GM18511 (cell line): ENCODE data around the gene GJB1.

Source experiments
- ATAC-seq: cut with Tn5 transposase; IDR thresholded peaks from one replicate; pipeline ENCODE4 v1.9.1; 2021; ENCODE audit warnings: mild to moderate bottlenecking, moderate library complexity; ENCODE audit not compliant: unreplicated experiment

Gene GJB1

DNA sequence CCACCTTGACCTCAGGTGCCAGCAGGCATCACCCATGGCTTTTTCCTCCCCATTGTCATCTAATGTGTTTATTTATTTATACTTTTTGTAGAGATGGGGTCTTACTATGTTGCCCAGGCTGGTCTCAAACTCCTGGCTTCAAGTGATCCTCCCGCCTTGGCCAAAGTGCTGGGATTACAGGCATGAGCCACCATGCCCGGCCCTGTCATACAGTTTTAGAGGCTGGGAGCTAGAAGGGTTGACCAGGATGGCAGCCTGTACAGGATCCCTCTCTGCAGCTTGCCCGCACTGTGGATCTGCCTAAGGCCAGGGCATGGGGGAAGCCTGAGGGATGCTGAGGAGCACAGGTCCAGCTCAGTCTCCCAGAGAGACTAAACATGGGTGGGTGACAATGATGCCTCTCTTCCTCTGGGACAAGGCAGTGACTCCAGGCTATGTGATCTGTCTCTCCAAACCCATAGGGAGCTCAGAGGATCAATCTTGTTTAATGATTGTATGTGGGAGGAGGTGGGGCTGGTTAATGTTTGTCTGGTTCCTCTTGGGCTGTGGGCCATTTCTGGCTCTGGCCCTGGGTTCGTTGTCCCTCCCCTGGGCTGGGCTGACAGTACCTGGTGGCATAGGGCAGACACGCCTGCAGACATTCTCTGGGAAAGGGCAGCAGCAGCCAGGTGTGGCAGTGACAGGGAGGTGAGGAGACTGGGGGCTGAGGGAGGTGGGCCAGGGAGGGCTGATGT is 8.3 kb upstream of the GJB1 start:
- ATAC-seq: no peak

DNA sequence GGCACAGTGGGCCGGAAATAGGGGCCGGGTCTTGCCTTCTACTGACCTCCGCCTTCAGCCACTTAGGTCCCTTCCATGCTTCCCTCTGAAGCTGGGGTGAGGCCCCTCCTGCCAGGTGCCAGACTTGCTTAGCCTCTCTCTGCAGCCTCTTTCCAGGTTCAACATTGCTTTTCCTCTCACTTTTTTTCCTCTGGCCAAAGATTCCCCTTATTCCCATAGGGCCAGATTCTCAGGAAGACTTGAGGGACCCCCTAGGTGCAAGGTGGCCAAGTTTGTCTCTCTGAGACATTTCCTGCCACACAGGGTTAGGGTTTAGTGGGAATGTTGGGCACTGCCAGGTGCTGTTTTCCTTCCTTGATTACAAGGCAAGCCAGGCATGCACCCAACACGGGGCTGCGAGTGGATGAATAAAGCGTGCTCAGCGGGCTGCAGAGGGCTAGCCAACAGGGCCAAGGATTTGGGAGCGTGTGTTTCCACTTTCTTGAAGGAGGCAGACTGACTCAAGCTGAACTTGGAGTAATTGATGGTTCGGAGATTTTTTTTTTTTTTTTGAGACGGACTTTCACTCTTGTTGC is 7.6 kb upstream of the GJB1 start:
- no peak for ATAC-seq

DNA sequence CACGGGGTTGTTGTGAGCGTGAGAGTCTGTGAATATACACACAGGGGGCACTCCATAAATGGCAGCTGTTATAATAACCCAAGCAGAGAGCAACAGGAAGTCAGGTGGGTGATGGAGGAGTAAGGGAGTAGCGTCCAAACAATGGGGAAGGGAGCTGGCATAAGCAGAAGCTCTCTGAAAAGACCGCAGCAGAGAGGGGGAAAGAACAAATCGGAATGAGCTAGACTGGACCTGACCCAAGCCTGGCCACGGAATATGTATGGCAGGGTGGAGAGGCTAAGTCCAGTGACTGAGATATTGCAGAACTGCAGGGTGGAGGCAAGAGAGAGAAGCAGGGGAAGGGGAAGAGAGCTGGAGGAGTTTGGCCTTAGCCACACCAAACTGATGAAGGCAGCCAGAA is 6.5 kb upstream of the GJB1 start:
- no peak for ATAC-seq

DNA sequence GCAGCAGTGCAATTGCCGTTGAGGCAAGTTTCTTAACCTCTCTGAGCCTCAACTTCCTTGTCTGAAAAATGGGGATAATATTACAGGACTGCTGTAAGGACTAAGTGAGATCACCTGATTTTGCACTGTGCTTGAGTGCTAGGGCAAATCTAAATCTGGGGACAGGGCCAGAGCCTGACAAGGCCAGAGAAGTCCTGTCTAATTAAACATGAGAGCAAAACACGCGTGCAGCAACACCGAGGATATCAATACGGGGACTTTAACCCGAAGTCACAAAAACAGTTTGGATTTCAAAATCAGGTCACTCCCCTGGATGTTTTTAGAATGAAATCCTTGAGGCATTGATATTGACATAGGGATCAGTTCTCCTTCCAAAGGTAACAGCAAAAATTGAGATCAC is 5.7 kb upstream of the GJB1 start:
- no peak for ATAC-seq

DNA sequence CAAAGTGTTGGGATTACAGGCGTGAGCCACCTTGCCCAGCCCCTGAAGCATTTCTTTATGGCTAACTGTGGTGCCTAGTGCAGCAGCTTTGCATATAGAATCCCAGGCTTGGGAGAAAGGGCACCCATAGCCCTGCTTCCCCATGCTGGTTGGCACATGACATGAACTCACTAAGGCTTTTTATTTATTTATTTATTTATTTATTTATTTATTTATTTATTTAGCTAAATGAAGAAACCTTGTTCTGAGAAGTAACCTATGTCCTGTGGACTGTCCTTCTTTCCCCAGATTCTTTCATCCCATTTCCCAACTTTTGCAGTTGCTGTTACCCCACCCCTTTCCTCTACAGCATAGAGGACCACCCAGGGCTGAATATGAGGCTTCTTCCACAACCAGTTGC is 1.9 kb upstream of the GJB1 start:
- no peak for ATAC-seq

DNA sequence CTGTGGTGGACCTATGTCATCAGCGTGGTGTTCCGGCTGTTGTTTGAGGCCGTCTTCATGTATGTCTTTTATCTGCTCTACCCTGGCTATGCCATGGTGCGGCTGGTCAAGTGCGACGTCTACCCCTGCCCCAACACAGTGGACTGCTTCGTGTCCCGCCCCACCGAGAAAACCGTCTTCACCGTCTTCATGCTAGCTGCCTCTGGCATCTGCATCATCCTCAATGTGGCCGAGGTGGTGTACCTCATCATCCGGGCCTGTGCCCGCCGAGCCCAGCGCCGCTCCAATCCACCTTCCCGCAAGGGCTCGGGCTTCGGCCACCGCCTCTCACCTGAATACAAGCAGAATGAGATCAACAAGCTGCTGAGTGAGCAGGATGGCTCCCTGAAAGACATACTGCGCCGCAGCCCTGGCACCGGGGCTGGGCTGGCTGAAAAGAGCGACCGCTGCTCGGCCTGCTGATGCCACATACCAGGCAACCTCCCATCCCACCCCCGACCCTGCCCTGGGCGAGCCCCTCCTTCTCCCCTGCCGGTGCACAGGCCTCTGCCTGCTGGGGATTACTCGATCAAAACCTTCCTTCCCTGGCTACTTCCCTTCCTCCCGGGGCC is 1.2 kb downstream of the GJB1 start:
- ATAC-seq: no peak

DNA sequence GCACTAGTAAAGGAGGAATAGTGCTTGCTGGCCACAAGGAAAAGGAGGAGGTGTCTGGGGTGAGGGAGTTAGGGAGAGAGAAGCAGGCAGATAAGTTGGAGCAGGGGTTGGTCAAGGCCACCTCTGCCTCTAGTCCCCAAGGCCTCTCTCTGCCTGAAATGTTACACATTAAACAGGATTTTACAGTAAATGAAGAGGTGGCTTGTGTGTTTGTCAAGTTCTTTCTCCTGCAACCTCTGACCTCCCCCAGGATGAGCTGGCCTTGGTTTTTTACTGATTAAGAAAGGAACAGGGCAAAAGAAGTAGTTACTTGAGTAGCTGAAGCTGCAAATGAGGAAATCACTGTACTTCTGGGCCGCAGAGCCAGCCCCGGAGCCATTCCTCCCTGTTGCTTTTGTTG is 2.0 kb downstream of the GJB1 start:
- ATAC-seq: no peak

DNA sequence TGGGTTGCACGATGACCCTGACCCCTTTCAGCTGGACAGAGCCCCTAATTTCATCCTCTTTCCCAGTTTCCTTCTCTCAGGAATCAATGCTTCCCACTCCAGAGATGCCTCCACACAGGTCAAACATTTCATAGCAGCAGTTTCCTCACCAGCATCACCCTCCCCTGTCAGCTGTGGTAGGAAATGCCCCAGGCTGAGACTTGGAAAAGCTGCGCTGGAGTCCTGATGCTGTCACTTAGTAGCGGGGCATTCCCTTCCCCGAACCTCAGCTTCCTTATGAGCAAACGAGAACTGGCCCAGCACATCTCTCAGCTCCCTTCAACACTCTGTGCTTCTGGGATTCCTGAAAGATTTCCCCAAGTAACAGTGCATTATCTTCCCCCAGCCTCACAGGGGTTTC is 2.7 kb downstream of the GJB1 start:
- ATAC-seq: no peak

DNA sequence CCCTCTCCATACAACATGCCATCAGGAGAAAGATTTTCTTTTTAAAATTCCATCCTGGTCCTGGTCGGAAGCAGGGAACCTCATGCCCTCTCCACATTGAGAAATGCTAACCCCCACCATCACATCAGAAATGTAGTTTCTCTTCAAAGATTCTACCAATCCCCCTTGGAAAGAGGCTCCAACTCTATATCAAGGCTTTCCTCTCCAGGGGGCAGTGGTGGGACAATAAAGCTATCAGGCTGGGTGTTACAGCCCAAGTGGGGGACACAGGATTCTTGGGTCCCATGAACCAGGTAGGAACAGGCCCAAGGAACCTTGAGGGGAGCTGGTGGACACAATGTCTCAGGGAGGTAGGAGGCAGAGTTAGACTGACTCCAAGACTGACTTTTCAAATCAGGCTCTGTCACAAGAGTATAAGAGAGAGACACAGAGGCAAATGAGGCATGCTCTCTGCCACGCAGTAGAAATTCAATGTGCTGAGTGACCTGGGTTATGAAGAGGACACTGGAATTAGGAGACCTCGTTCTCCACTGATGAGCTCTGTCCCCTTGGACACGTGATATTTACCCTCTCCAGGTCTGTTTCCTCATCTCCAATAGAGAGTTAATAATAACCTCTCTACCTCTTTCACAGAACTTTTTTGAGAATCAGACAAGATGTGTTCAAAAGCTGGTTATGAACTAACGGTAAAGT is 4.5 kb downstream of the GJB1 start:
- ATAC-seq: no peak

DNA sequence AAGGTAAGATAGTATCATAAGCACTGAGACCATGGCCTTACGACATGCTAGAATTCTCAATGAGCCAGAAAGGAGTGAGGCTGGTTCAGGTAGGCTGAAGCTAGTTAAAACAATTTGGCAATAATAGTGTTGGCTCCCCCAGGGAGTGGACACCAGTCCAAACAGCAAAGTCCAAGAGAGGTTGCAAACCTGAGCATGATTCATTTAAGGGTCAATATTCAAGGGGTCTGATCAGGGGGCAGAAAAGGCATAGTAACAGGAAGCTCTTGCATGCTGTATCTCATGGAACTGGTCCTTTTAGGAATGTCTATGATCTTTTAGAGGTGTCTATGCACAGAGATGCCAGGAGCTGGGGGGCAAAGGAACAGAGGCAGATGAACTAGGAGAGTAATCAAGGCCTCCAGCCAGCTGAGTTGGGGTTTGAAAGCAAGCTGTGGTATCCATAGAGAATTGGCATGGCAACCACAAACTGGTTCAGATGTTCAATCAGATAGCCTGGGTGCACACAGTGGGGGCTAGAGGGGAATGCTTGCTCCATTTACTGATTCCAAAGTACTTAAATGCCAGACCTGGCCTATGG is 5.1 kb downstream of the GJB1 start:
- ATAC-seq: no peak

DNA sequence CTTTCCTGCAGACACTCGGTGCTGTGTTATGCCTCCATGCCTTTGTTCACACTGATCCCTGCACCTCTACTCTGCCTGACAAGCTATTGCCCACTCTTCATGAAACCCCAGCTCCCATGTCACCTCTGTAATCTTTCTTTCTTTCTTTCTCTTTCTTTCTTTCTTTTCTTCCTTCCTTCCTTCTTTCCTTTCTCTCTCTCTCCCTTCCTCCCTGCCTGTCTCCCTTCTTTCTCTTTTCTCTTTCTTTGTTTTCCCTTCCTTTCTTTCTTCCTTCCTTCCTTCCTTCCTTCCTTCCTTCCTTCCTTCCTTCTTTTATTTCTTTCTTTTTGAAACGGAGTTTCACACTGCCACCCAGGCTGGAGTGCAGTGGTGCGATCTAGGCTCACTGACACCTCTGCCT is 12.5 kb downstream of the GJB1 start:
- ATAC-seq: no peak

DNA sequence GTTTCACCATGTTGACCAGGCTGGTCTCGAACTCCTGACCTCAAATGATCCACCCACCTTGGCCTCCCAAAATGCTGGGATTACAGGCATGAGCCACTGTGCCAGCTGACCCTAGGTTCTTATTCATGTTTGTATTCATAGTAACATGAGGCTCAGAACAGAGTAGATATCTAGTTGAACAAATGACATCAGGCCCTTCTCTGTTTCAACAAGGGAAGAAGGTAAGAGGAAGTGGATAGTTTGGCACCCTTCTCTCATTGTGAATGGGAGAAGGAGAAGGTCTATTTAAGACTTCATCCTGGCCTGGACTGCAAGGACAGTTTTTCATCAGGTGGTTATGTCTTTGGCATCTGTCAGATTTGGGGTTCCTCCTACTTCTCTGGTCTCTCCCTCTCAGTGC is 13.8 kb downstream of the GJB1 start:
- ATAC-seq: no peak

DNA sequence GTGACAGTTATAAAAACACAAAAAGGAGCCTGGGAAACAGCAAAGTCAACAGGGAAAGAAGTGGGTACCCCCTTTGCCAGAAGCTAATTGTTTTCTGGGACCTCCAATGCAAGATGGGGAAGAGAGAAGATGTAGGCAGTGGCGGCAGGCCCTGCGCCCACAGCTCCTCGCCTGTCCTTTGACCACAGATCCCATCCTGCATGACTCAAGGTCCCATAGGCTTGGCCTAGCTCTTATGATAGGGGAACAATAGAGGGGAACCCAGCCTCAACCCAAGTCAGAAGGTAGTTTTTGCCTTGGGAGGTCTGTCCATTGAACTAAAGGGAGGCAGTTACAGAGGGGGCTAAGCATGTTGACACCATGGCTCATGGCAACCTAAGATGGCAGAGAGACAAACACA is 16.8 kb downstream of the GJB1 start:
- ATAC-seq: no peak

DNA sequence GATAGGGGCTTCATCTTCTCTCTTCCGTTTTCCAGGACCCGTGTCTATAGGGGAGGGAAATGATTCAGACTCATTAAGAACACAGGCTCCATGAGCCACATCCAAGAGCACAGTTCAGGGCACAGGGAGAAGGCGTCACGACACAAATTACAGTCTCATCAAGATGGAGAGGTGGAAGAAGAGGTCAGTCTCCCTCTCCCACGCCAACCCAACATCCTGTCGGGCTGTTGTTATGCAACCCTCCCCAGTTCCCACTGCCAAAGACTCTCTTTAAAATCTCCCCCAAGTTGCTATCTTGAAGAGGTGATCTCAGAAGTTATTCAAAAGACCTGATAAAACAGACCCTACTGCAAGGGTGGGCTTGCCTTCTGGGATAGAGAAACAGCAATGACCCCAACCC is 18.3 kb downstream of the GJB1 start:
- no peak for ATAC-seq

DNA sequence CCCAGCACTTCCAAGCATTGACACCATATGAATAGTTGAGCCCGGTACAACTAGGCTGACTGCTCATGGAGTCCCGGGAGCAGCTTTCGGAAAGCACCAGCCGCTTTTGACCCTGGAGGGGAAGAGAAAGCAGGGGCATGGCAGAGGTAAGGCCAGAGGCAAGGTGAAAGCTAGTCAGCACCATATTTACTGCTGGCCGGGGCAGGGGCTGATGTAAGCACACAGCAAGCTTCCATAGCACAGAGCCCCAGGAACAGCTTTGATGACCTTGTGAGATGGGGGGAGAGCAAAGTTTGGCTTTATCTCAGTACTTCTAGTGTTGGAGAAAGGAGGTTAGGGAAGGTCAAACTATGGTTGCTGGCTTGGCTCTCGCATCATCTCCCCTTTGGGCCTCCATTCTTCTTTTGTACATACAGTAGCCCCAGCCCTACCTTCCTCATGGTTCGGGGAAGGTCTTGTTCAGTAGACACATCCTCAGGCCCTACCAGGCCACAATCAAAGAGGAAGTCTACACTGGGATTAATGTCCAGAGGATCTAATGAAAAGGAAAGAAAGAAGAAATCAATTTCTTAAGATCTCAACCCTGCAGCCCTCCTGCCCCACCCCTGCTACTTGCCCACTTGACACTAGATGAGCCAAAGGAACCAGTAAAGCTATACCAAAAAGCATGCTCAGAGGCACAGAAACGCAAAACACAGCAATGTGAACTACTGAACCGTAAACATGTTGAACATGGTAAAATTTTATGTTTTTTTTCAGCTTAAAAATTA is 21.5 kb downstream of the GJB1 start:
- ATAC-seq: no peak

DNA sequence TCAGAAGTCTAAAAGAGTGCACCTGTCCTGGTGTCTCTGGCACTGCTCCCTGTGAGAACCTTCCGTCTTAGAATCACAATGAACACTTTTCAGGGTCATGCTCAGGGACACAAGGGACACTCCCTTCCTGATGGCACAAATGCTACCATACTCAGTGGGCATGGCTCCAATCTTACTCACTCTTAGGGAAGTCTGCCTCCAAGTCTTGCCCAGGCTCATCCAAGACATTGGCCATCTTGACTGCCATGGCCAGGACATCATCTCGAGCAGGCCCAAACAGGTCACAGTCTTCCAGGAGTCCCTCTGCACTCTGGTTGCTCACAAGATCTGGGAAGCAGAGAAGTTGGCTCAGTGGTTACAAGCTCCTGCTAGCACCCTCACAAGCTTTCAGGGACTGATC is 22.1 kb downstream of the GJB1 start:
- no peak for ATAC-seq

DNA sequence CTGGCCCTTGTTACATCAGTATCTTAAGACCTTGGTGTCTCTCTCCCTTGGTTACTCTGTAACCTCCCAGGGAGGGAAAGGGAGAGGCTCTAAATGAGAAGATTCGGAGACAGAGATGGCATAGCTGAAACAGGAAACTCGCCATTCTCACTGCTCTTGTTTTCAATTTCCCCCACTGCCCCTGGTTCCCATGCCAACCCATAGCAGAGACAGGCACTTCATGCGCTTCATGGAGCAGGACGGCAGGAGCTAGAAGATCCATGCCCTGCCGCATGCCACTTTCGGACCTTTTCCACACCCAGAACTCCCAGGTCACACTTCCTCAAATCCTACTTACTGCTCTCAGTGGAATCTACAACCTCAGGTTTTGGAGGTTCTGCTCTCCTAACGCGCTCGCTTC is 27.8 kb downstream of the GJB1 start:
- ATAC-seq: no peak

DNA sequence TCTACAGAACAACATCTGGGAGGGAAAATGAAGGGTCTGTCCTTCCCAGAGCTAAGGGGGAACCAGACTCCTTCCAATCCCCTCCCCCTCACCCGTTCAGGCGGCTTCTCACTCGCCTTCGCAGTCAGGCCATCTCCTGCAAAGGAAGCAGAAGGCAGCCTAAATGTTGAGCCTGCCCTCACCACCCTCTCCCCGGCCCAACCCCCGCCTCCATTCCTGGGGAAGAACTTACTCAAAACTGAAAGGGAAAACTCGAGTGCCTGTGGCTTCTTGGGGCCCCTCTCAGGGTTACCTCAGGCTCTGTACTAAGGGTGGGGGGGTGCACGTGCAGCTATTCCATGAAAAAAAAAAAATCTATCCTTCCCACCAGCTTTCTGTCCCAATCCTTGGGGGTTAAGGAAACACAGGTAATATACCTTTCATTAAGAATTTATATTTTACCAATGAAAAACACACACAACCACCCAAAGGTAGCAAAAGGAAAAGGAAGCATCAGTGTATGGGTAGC is 28.5 kb downstream of the GJB1 start:
- ATAC-seq: no peak

DNA sequence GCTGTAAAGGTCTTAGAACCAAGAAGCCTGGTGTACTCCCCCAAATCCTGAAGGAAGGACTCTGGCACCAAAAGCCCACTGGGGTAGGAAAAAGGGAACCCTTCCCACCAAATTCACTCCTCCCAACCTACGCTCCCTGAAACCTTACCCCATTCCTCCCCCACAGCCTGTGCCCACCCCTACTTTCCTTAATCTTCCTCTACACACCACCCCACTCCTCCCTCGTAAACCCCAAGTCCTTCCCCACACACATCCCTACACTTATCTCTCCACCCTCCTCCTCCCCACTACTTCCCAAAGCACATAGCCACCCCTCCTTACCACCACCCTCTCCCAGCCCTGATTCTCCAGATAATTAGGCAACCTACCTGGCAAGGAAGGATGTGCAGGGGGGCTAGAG is 29.2 kb downstream of the GJB1 start:
- no peak for ATAC-seq

DNA sequence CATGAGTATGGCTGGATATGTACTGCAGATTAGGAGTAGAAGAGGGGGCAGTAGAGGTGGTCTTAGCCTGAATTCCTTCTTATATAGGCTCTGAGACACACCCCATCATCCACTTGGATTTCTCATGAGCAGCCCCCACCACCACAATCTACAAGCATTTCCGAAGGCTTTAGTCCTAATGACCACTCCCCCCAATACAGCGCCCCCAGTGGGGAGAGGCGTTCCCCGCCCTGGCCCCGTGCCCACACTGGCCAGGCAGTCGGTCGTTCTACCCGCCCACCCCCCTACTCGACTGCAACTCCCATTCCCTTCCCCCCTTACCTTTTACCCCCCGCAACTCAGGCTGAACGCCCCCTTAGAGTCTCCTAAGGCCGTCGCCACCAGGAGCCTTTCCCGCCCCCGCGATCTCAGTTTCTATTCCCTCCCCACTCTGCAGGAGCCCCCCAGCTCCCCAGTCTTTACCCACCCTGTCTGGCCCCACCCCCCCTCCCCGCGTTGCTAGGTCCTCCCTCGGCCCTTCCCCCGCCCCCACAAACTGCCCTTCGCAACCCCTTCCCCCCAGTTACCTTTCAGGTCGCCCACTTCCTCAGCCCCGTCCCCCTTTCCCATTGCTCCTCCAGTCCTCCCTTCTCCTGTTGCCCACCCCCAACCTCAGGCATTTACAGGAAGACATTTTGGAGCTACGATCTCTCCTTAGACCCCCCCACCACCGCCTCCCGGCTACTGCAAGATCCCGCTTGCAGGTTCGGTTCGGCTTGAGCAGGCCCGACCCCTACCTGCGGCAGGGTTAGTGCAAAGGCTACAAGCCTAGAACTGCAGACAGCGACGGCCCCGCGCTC is 30.4 kb downstream of the GJB1 start:
- ATAC-seq: no peak
